NCI-H69 (cell line): ENCODE data around the gene ADGRA3.

Source experiments
- DNase-seq: peaks from one replicate; lab custom pipeline; 2025; lab: John Stamatoyannopoulos, UW

The ADGRA3 gene, protein sequence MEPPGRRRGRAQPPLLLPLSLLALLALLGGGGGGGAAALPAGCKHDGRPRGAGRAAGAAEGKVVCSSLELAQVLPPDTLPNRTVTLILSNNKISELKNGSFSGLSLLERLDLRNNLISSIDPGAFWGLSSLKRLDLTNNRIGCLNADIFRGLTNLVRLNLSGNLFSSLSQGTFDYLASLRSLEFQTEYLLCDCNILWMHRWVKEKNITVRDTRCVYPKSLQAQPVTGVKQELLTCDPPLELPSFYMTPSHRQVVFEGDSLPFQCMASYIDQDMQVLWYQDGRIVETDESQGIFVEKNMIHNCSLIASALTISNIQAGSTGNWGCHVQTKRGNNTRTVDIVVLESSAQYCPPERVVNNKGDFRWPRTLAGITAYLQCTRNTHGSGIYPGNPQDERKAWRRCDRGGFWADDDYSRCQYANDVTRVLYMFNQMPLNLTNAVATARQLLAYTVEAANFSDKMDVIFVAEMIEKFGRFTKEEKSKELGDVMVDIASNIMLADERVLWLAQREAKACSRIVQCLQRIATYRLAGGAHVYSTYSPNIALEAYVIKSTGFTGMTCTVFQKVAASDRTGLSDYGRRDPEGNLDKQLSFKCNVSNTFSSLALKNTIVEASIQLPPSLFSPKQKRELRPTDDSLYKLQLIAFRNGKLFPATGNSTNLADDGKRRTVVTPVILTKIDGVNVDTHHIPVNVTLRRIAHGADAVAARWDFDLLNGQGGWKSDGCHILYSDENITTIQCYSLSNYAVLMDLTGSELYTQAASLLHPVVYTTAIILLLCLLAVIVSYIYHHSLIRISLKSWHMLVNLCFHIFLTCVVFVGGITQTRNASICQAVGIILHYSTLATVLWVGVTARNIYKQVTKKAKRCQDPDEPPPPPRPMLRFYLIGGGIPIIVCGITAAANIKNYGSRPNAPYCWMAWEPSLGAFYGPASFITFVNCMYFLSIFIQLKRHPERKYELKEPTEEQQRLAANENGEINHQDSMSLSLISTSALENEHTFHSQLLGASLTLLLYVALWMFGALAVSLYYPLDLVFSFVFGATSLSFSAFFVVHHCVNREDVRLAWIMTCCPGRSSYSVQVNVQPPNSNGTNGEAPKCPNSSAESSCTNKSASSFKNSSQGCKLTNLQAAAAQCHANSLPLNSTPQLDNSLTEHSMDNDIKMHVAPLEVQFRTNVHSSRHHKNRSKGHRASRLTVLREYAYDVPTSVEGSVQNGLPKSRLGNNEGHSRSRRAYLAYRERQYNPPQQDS (N-terminal part only)

DNA sequence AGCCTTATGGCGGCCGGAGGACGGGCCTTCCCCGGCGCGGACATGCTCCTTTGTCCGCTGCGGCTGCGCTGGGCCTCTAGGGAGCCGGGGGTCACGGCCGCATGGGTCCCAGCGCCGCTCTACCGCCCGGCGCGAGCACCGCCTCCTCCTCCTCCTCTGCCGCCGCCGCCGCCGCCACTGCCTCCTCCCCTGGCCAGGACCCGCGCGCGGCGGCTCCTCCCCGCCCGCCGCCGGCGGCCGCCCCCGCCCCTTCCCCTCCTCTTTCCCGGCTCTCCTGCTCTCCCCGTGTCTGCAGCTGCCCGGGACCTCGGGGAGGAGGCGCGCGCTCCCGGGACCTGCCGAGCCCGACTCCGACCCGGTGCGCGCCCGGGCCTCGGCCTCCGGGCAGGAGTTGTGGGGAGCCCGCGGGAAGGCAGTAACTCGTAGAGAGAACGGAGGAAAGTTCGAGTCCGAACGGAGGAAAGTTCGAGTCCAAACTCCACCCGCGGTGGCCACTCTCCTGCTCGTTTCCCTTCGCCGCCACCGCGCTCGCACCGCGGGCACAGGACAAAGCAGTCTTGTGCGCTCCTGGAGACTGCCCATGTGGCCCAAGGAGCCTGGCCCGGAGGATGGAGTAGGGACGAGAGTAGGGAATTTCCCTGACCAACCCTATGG, at the start of gene ADGRA3:
Gene ADGRA3, minus strand, starts transcription at position 179 of the 654 bp plus-strand sequence. CDS start 282 bp downstream, outside the sequence.
- peak; percentile 76 for DNase-seq

DNA sequence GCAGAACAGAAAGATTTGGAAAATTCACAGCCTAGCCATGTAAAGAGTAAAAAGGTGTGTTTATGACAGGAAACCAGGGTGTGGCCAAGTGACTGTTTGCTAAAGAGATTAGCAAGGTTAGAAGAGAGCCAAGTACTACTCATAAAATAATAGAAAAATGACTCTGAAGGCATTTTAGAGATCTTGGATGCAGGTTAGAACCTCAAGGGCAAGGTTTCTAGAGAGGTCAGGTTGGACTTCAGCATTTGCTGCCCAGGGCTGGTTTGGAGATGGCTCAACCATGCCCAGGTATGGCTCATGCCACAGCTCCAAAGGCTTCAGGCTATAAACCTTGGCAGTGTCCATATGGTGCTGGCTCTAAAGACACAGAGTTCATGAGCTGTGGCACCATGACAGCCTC, 40.6 kb upstream of the ADGRA3 start:
- no peak for DNase-seq

- DNase-seq, result no peak
Observed at GRCh38 chr4:22554670-22555069, 38.8 kb upstream of the ADGRA3 start.

DNA sequence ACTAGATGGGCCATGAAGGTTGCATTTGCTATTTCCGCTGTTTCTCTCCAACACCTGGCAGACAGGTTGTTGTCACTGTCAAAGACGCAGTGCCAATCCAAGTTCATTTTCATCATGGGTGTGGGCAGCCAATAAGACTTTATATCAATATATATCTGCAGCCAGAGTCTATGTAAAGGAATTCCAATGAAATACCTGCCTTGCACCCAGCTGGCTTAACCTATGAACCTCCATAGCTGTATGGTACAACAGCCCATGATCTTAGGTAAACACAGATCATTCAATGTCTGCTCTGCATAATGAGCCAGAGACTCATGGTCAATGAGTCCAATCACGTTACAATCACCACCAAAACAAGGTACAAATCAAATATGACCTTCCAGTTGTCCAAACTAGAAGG, 37.7 kb upstream of the ADGRA3 start:
- no peak for DNase-seq

- DNase-seq, result no peak
Observed at GRCh38 chr4:22552812-22553211, 36.9 kb upstream of the ADGRA3 start.

DNA sequence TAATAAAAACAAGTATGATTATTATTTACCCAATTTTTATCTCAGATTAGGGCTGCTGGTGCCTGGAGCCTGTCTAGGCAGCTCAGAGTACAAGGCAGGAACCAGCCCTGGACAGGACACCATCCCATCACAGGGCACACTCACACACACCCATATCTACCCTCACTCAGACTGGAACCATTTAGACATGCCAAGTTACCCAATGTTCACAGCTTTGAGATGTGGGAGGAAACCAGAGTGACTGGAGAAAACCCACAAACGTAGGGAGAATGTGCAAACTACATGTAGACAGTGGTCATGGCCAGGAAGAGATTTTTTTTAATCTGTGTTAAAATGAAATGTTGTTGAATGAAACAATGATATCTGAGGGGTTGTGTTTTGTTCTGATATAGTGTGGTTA, 35.7 kb upstream of the ADGRA3 start:
- no peak for DNase-seq

DNA sequence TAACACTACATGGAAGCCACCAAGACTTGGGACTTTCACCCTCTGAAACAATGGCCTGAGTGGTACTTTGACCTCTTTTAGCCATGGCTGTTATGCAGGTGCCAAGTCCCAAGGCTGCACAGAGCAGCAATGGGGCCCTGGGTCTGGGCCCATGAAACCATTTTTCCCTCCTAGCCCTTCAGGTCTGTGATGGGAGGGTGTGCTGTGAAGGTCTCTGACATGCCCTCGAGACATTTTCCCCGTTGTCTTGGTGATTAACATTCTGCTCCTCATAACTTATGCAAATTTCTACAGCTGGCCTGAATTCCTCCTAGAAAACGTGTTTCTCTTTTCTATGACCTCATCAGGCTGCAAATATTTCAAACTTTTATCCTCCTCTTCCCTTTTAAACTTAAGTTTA, 30.4 kb upstream of the ADGRA3 start:
- no peak for DNase-seq

DNA sequence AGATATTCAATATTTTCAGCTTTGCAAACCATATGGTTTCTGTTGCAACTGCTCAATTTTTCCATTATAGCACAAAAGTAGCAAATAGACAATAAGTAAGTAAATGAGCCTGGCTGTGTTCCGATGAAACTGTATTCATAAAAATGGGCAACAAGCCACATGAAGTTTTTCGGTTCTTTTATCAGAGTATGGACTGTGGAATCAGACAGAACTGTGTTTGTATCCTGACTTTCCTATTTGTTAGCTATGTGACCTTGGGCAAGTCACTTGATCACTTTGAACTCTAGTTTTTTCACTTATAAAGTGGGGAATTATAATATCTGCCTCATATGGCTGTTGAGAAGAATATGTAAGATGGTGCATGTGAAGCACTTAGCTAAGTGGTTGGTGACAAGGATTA, 23.4 kb upstream of the ADGRA3 start:
- no peak for DNase-seq

DNA sequence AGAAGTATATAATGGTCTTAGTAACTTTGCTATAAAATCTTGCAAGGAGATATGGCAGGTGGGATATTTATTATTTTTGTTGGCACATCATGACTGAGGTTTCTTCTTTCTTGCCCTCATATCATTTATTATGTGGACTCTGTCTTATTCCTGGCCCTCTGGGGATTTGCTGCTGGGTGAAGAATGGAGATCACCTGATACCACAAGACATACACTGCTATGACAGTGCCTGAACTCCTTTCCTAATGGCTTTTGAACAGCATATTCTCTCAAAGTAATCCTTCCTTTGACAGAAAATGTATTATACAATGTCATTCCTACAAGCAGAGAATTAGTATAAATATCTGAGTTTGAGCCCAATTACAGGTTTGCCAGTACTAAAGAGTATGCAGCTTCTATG, 22.0 kb upstream of the ADGRA3 start:
- DNase-seq, result no peak

DNA sequence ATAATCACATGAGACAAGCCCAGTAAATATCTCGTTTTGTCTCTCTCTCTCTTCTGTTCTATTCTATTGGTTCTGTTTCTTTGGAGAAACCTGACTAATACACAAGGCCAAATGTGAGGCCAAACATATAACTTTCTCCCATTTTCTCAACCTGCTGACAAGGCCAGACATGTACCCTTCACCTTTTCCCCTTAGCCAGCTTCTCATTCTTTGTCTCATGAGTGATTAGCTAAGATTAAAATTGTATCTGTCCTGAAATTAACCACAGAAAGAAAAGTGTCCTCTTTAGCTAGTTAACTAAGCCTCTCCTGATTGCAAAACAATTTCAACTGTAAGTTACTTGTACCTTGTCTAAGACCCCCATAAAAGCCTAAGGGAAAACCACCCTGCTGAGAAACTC, 18.5 kb upstream of the ADGRA3 start:
- DNase-seq, result no peak

DNA sequence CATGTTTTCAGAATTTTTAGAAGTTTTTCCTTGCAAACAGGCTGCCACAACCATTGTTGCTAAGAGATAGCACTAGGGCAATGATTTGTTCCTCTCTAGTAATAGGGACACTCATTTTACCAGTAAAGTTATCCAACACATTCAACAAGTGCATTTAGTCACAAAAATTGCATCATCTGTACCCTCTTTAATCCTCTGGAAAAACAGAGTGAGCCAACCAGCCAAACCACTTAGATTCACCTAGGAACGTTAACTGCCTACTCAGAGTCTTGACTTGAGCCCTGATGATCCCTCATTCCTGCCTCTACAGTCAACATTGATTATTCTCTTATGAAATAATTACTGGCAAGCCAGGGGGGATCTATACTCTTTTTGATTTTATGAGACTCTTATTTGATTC, 17.0 kb upstream of the ADGRA3 start:
- DNase-seq, result no peak

DNA sequence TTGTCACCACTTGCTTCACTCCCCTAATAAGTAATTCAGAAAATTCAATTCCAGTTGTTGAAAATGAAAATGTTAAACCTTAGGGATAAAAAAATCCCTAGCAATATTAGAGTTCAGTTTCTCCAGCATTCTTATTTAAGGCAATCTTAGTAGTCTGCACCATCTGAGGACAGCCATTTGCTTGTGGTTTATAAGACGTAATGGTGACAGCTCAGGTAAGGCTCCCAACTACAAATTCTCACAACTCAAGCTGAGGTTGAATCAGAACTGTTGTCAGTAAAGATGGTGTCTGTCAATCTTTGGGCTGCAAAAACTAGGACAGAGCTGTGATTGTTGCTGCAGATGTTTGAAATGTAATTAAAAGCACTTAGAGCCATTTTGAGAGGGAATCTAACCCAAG, 16.3 kb upstream of the ADGRA3 start:
- DNase-seq, result no peak

DNA sequence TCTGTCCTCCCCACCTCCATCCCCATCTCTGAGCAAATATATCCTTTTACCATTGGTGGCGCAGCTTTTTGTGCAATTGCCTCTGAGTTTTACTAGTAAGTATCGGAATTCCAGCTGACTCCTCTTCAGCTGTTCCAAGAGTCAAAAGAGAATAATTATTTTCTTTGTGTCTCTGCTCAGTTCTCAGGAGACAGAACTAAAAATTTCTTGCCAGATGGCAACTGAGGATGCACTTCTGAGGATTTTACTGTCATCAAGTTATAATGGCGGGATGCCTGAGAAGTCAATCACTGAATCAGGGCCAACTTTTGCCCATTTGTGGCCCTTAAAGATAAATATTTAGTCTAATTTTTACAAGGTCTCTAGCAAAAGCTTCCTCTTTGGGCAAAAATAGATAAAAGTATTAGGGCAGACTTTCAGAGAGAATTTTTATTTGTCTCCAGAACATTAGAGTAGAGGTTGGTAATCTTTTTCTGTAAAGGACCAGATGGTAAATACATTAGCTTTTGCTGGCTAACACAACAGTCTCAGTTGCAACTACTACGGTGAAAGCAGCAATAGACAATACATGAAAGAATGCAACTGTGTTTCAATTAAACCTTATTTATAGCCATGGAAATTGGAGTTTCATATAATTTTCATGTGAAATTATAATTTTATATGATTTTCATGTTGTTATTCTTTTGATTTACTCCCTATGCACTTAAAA, 15.6 kb upstream of the ADGRA3 start:
- no peak for DNase-seq

DNA sequence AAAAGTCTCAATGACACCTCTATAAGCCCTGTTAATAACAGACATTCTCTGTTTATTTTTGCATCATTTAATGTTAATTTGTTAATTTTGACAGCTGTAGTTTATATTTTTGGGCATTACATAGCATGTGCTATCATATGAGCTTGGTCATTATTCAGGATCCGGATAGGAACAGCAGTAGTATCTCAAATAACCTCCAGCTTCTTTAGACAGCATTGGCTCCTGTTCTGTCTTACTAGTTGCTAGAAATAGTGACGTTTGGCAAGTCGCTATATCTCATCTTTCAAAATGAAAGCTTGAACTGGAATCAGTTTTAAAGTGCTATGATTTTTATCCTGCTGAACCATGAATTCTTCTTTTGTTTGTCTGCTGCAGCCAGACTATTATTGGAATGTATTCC, 9.0 kb upstream of the ADGRA3 start:
- no peak for DNase-seq

DNA sequence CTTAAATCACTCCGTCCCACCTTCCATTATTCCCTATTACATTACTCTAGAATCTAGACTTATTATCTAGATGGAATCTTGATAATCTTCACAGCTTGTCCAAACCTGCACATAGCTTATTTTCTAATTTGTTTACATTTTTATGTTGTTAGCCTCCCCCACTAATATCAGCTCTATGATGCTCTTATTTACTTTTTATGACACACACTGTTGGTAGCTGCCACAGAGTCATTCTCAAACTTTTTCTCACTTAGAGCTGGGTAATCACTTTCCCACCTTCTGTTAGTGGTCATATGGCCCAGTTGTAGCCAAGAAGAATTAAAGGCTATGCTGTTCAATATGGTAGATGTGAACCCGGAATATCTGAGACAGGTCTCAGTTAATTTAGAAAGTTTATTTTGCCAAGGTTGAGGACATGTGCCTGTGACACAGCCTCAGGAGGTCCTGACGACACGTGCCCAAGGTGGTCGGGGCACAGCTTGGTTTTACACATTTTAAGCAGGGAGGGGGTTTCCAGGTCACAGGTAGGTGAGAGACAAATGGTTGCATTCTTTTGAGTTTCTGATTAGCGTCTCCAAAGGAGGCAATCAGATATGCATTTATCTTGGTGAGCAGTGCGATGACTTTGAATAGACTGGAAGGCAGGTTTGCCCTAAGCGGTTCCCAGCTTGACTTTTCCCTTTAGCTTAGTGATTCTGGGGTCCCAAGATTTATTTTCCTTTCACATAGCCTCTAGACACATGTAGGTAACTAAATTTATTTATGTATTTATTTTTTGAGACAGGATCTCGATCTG, 7.0 kb upstream of the ADGRA3 start:
- DNase-seq, result no peak

- DNase-seq, result no peak
Observed at GRCh38 chr4:22522206-22522605, 6.3 kb upstream of the ADGRA3 start.

GRCh38 chr4:22521240-22521639, 5.4 kb upstream of the ADGRA3 start:
- DNase-seq, result no peak

DNA sequence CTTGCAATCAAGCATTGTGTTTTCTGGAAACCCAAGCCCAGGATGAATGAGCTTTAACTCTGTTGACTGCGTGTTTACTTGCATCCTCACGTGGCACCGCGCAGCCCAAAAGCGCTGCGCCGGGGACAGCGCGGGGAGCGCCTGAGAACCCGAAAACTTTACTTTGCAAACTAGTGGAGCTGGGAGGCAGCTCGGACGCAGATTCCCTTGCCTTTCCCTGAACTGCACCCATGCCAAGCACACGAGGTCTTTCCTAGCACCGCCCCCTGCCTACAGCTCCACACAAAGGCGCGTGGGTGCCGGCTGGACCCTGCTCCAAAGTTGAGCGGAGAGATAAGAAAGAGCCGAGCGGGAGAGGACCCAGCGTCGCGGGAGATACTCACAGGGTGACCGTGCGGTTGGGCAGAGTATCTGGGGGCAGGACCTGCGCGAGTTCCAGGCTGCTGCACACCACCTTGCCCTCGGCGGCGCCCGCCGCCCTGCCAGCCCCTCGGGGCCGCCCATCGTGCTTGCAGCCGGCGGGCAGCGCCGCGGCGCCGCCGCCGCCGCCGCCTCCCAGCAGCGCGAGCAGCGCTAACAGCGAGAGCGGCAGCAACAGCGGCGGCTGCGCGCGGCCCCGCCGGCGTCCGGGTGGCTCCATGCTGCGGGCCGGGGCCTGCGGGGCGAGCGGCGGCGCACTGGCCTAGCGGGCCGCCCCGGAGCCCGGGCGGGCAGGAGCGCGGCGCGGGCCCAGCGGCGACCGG, 550 bp downstream of the ADGRA3 start:
- peak; percentile 71 for DNase-seq

DNA sequence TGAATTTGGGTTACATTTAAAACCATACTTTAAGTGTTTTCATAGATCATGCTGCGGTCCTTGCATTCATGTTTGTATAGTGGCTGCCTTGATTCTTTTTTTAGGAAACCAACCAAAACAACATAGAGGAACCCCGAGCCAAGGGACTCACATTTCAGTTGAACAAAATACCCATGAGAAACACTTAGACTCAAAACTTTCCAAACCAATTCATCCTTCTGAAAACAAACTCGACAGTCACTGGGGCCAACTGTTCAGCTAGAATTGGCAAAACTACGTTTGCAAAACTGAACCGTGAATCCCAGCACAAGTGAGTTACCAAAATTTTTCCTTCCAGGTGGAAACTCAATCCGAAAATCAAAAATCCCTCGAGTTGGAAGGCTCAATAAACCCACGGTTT, 1.4 kb downstream of the ADGRA3 start:
- DNase-seq, result peak; percentile 19

DNA sequence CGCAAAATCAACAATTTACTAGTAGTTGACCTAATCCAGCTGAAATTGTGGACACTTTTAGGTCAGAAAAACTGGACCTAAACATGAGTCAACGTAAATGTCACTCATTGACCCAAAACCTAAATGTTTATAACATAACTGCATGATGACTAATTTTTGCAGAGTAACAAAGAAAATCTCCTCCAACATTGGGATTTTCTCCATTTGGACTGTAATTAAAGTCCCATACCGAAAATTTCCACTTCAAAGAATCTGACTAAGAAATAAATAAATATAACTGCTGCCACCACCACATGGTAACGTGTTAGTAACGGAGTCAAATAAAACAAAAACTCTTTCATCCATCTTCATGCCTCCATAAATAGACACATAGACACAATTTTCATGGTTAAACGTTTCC, 1.9 kb downstream of the ADGRA3 start:
- DNase-seq, result no peak
